Dermis microvascular lymphatic vessel endothelial cell (primary cell): Measurements from ENCODE around the gene SCAMP2. TPM values are rescaled to one million over a fixed set of nuclear protein-coding genes. Genes with fewer than 3 reads are reported as not detected.
"Not testable (repeated sequence)": the region's sequence is repeated elsewhere in the genome, so short reads cannot be mapped to it uniquely, and the experiment has no call there.

Experiments
- DNase-seq, 2 donors: peaks; one replicate each; pipeline versions ENCODE4 v3.0.0 to v3.0.0-alpha.2; 2010; ENCODE audit warnings: low read depth in 2 of 2
- total RNA-seq: library from RNA; depleted of rRNA; stranded (reverse); fragments of >200 nt; gene quantifications from 2 replicates; pipeline ENCODE4 v1.2.1, GENCODE V29; 2014

Gene SCAMP2
- total RNA-seq, 1 donor from 2014 or later = 12.3 TPM

DNA sequence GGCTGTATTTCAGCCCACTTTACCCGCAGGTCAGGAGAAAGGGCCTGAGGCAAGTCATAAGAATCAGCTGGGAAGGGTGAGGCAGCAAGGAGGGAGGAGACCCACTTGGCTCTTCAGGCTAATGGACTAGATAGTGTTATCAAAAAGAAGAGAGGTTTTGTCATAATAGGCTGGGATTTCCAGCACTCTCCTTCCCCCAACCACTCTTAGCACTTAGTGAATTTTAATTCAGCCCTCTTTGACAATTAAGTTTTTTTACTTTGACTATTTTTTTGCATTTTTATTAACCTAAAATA, 17.4 kb upstream of the SCAMP2 start:
- no peak for DNase-seq

DNA sequence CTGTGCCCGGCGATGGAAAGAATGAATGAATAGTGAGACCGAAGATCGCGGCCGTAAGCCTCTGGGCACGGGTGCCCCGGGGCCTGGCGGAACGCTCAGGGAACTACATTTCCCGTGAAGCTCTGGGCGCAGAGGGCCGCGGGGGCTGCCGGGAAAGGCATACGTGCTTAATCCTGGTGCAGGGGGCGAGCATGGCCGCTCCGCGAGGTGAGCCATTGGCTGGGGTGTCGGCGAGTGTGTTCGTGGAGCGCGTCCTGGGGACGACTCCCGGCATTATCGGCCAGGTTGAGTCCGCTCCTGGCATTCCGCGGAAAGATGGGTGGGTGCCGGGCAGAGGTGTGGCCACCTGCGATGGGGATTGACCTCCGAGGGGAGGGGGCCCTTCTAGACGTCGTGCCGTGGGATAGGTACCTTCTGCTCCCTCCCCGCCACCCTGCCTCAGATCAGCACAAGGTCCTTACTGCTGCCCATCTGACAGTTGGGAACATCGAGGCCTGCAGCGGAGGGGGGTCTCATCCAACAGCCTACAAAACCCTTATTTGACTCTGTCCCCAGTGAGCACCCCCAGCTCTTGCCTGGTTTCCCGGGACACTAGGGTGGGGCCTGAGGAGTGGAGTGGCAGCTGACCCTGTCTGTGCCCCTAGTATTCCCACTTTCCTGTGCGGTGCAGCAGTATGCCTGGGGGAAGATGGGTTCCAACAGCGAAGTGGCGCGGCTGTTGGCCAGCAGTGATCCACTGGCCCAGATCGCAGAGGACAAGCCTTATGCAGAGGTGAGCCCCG, 16.9 kb upstream of the SCAMP2 start, which contains the start of gene MPI:
TSS of gene MPI (plus strand) at position 160 of the 782 bp plus-strand sequence. CDS start at position 192, 32 bp downstream.
- peak; percentile 42 to 85 for DNase-seq

DNA sequence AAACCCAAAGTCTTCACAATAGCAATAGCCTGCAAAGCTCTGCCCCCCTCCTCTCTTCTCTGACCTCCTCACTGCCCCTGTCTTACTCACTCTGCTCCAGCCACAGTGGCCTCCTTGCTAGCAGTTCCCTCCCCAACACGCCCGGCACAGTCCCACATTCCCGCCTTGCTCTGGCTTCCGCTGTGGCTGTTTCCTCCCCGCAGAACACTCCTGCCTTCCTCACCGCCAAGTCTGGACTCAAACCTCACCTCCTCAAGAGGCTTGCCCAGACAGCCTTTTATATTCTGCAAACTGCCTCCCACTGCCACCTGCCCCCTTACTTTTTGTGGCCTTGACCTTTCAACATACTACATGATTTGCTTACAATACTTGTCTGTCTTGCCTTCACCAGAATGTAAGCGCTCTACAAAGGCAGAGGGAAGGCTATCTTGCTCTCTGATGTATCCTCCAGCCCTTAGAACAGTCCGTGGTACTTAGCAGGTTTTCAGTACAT, 16.3 kb upstream of the SCAMP2 start:
- DNase-seq = peak in 1 of 2 donors; percentile 35

DNA sequence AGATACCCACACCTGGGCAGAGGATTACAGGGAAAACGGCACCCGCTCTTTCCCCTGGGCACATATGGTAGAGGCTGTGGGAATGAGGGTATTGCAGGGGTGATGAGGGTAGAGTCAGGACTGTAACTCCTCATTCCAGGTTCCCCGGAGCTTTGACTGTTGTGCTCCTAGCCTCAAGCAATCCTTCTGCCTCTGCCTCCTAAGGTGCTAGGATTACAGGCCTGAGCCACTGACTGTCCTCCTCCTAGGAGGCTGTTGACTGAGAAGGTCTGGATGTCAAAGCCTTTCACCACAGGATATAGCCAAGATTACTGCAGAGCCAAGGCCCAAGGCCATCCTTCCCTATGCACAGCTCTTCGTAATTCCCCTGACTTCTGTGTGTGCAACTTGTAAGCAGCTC, 15.6 kb upstream of the SCAMP2 start:
- no peak for DNase-seq

DNA sequence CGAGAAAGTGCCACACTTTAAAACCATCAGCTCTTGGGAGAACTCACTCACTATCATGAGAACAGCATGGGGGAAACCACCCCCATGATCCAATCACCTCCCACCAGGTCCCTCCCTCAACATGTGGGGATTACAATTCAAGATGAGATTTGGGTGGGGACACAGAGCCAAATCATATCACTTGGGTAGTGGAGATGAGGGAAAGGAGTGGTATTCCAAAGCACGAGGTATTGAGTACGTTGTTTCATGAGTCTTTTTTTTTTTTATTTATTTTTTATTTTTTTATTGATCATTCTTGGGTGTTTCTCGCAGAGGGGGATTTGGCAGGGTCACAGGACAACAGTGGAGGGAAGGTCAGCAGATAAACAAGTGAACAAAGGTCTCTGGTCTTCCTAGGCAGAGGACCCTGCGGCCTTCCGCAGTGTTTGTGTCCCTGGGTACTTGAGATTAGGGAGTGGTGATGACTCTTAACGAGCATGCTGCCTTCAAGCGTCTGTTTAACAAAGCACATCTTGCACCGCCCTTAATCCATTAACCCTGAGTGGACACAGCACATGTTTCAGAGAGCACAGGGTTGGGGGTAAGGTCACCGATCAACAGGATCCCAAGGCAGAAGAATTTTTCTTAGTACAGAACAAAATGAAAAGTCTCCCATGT, 14.5 kb upstream of the SCAMP2 start:
- DNase-seq = not testable (repeated sequence)

DNA sequence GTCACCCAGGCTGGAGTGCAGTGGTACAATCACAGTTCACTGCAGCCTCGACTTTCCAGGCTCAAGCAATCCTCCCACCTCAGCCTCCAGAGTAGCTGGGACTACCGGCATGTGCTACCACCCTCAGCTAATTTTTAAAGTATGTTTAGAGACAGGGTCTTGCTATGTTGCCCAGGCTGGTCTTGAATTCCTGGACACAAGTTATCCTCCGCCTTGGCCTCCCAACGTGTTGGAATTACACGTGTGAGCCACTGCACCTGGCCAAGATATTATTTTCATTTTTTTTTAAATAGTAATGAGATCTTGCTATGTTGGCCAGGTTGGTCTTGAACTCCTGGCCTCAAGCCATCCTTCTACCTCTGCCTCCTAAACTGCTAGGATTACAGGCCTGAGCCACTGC, 12.3 kb upstream of the SCAMP2 start:
- no peak for DNase-seq

DNA sequence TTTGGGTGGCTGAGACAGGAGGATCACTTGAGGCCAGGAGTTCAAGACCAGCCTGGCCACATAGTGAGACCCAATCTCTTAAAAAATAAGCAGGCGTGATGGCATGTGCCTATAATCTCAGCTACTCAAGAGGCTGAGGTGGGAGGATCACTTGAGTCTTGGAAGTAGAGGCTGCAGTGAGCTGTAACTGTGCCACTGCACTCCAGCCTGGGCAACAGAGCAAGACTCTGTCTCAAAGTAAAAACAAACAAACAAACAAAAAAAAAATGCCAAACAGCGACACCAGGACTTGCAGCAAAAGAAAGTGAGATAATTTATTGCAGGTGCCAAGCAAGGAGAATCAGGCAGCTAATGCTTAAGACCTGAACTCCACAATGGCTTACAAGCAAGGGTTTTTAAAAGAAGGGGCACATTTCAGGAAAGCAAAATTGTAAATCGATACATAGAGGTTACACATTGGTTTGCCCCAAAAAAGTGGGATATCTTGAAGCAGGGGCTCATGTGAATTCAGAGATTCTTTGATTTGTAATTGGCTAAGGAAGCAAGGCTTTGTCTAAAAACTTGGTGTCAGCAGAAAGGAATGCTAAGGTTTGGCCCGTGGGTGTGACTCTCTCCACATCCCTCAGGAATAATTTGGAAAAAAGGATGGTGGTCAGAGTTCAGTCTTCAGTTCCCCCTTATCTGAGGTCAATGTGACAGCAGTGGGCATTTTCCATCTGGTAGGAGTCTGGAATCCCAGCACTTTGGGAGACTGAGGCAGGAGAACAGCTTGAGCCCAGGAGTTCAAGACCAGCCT, 11.5 kb upstream of the SCAMP2 start:
- DNase-seq = no peak

DNA sequence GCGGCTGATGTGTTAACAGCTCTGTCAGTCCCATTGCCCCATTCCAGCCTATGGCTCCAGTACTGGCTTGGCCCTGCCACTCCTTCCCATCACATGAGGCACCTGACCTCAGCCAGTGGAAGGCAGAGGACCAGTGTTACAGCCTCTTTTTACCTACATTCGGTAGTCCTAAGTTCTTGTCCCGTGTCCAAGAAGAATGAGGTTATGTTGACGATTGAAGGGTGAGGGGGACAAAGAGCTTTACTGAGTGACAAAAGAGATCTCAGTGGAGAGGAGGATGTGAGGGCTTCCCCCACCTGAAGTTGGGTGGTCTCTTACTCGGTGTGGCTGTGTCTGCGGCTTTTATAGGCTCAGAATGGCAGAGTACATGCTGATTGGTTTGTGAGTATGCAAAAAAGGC, 9.4 kb upstream of the SCAMP2 start:
- DNase-seq = no peak

DNA sequence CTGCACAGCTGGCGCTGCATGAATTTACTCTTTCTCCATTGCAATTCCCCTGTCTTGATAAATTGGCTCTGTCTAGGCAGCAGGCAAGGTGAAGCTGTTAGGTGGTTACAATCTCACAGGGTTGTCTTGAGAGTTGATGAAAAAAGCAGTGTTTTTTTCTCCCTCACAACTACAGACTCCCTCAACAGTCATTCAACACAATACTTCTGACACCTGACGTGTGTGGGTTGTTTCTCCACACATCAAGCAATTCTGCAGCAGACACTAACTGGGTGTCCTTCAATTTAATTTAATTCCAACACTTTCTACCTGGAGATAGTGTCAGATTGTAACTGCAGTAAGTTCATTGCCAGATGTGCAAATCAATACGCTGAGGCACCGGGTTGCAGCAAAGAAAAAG, 5.1 kb upstream of the SCAMP2 start:
- DNase-seq = no peak

DNA sequence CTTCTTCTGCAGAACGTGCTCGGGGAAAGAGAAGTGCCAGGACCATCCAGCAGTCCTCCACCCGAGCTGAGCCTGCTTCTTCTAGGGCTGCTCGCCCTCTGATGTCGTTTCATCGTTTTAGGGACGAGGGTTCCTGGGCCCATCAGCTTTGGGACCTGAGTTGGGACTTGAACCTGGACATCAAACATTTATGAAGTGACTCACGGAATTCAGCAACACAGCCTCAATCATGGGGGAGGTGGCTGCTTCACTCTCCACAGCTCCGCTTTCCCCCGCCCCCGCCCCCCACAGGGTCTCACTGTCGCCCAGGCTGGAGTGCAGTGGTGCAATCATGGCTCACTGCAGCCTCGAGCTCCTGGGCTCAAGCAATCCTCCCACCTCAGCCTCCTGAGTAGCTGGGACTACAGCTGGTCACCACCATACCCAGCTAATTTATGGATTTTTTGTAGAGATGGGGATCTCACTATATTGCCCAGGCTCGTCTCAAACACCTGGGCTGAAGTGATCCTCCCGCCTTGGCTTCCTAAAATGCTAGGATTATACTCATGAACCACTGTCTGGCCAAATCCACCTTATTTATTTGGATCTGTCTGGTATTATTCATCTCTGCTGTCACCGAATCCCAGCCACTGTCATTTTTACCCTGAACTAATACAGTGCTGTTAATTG, 725 bp upstream of the SCAMP2 start:
- peak in 1 of 2 donors; percentile 23 for DNase-seq

DNA sequence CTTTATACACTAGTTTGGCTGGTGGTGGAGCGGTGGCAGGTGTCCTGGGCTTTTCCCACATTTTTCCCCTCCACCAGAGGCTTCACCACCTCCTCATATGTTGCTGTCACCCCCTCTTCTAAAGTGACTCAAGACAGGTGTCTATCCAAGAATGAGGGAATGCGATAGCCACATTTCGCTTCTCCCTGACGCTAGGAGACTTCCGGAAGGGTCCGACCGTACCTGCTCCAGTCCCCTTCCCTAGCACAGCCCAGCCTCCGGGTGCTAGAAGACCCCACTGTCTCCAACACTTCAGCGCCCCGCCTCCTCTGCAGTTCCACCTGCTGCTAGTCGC, 496 bp downstream of the SCAMP2 start:
- no peak for DNase-seq

DNA sequence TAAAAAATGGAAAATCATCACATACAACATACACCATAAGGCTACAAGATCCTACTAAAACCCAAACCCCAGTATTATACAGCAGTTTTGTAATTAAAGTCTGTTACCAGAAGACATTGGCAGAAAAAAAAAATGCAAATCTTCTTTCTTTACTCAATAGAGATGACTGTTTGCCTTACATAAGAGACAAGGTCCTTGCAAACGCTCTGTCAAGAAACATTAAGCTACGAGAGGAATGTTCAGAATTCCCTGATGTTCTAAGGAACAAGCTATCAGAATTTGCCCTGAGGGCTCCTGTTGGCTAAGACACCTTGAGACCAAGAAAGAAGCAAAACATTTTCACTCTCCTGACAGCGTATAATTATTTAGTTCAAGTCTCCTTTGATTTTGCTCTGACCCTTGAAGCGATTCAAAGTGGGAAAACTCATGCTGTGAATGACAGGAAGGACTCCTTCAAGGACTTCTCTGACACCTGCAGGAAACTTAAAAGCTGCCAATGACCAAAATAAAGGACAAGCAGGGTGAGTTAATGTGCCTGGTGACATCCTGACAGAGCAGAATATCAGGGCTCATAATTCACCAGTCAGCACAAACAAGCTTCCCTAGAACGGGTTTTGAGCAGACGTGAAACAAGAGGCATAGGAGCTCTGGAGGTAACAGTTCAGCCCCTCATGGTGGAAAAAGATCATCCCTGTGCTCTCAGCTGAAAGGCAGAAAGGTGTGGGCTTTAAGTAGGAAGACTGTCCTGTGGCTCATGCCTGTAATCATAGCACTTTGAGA, 2.5 kb downstream of the SCAMP2 start:
- DNase-seq = no peak

DNA sequence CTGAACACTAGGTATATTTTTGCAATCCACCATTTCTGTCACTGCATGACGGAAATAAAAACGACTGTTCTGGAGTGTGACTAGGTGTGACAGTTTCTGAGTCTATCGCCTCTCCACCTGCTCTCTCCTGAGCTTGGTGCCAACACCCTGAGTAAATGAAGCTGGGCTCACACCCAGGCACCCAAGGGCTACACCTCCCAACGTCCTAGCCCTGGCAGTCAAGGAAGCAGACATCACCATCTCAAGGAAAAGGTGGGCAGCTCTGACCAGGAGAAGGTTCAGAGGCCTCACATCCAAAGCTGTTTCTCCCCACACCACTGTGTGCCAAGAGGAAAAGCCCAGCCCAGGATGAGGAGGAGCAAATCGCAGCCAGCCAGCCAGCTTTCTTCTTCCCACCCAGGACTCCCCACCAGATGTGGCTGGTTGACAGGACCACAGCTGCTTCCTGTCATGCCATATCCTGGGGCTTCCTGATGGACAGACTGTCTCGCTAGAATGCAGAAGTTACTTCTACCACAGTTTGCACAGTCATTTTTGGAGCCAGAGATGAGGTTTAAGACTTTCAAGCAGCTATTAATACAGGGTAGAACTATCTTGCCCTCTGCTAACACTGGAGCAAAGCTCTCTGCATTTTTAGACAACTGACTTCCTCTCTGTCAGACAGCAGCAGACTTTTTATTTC, 3.3 kb downstream of the SCAMP2 start:
- peak; percentile 56 to 76 for DNase-seq

DNA sequence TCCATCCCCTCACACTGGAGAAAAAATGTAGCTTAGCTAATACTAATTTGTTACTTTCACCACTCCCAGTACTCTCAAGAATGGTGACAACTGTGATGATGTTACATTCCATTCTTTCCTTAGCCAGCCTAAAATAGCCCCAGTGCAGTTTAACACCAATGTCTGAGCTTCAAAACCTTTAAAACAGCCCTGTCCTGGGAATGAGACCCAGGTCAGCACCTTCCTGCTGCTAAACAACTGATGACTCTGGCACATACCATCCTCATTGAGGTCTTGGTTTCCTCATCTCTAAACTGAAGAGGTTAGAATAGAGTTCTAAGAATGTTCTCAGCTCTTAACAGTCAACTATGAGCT, 3.8 kb downstream of the SCAMP2 start:
- DNase-seq = no peak

DNA sequence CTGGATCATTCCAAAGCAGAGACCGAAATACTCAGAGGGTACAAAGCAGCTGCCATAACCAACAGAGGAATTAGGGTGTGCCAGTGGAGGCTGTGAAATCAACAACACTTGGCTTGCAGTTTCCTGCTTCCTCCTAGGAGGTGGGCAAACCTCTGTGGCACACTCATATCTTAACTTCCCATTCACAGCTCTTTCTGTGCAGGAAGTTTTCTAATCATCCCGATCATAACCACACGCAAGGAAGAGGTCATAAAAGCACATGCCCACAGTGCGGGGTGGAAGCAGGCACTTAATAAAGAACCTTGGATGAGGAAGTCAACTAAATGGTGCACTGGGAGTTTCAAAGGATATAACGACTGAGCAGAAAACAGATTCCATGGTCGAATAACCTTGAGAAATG, 5.1 kb downstream of the SCAMP2 start:
- DNase-seq = peak in 1 of 2 donors; percentile 36

DNA sequence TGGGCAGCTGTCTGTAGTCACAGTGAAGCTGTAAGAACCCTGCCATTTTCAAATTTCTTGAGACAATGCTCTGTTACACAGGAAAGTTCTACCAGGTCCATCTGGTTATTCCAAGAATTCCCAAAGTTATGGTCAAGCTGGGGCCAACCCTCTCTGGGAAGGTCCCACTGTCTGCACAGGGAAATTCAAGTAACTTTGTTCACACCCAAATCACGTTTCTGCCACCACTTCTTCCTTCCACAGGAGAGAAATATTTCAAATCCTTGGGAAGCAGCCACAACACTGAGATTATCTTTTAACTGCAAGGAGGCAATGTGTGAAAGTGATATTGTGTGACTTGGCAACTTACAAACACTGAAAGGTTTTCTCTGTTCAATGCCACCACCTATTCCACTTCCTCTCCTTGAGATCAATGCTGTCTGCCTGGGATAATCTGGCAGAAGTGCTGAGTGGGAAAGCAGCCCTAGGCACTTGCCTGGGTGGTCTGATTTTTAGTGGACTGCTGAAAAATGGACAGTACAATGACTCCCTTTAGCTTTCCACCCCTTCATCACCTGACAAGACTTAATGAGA, 5.6 kb downstream of the SCAMP2 start:
- DNase-seq = no peak

DNA sequence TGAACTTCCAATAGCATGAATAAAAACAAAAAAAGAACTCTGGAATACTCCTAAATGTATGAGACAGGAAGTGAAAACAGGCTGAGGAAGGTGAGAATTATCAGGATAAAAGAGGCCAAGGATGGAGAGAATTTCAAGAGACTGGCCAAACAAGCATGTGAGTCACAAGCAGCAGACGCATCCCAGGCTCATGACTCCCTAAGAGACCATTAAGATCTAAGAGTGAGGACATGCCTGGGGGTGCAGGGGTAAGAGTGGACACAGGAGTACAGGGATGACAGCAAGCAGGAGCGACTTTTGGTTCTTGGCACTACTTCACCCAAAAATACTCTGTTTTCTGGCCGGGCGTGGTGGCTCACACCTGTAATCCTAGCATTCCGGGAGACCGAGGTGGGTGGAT, 7.1 kb downstream of the SCAMP2 start:
- DNase-seq = peak in 1 of 2 donors; percentile 41

DNA sequence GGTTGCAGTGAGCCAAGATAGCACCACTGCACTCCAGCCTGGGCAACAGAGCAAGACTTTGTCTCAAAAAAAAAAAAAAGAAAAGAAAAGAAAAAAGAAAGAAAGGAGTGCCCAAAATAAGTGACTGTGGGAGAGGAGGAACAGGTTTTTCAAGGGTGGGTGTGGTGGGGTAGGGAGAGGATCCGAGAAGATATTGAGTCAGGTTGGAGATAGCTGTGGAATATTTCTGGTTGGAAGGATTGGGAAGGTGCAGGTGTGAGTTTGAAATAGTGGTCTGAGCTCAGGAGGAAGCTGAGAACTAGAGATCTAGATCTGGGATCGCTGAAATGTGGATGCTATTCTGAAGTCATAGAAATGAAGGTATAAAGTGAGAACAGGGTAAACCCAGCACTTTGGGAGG, 7.8 kb downstream of the SCAMP2 start:
- DNase-seq = no peak

DNA sequence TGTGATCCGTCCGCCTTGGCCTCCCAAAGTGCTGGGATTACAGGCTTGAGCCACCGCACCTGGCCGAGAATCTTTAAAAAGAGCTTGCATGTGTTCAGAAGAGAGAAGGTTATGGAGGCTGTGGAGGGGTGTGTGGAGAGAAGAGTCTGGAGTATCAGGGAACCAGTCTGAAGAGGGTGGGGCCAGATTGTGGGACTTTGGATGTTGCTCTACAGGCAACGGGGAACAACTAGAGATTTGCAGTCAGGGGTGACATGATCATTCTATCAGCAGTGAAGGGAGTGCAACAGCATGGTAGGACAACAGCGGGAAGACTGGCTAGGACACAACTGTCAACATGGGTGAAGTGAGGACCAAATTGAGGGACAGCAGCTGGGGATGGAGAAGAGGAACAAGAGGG, 8.9 kb downstream of the SCAMP2 start:
- no peak for DNase-seq
